Fibroblast of gingiva (primary cell): ENCODE data around the gene PHKB.
"Not testable (repeated sequence)": the region's sequence is repeated elsewhere in the genome, so short reads cannot be mapped to it uniquely, and the experiment has no call there.

Experiments
- DNase-seq: peaks from one replicate; pipeline ENCODE4 v3.0.0-alpha.2; 2011; ENCODE audit warnings: low read depth

PHKB gene

DNA sequence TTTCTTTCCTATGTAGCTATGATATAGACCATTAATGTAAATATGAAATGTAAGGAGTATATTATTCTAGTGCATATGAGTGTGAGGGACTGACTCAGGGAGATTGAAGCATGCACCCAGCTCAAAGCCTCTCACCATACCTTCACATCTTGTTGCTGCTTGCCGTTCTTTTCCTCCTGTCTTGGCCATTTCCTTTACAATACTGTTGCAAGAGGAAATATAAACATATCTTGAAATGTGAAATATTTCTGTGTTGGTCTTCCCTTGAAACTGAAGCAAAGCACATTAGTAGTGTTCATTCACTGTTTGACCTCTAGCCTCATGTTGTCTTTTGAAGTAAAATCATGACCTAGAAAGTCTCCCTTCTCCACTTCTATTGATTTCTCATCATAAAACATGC lies 46.6 kb downstream of the PHKB start:
- no peak for DNase-seq

DNA sequence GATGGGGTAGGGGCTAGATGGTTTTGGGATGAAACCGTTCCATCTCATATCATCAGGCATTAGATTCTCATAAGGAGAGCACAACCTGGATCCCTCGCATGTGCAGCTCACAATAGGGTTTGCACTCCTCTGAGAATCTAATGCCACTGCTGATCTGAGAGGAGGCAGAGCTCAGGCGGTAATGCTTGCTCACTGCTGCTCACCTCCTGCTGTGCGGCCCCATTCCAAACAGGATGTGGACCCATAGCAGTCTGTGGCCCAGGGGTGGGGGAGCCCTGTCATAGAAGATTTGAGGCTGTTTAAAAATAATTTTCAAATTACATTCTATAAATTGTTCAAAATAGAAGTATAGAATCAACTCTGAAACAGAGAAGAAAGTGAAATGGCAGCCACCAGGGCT lies 50.8 kb downstream of the PHKB start:
- no peak for DNase-seq

DNA sequence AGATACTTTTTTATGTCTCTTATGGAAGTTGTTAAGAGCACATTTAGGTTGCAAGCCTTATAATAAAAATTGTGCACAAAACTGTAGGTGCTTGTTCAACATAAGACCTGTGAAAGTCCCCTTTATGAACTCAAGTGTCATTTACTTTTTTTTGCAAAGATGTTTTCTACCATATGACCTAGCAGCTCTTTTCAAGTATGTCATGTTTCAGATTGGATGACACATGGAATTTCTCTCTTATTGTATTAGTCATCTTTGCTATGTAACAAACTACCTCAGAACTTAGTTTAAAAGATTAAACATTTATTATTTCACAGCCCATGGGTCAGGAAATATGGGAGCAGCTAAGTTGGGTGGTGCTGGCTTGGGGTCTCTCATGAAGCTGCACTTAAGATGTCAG lies 57.9 kb downstream of the PHKB start:
- no peak for DNase-seq

DNA sequence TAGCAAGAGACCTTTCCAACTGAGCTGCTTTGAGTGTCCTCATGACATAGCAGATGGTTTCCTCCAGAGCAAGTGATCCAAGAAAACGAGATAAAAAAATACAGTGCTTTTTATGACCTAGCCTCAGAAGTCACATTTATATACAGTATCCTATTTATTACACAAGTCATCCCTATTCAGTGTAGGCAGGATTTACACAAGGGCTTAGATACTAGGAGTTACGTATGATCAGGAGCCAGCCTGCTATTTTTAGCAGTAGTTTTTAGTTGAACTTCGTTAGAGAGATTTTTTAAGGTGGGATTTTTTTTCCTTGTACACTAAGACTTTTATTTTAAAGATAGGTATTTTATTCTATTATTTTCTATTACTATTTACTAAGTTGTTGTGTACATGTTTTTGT lies 58.4 kb downstream of the PHKB start:
- no peak for DNase-seq

DNA sequence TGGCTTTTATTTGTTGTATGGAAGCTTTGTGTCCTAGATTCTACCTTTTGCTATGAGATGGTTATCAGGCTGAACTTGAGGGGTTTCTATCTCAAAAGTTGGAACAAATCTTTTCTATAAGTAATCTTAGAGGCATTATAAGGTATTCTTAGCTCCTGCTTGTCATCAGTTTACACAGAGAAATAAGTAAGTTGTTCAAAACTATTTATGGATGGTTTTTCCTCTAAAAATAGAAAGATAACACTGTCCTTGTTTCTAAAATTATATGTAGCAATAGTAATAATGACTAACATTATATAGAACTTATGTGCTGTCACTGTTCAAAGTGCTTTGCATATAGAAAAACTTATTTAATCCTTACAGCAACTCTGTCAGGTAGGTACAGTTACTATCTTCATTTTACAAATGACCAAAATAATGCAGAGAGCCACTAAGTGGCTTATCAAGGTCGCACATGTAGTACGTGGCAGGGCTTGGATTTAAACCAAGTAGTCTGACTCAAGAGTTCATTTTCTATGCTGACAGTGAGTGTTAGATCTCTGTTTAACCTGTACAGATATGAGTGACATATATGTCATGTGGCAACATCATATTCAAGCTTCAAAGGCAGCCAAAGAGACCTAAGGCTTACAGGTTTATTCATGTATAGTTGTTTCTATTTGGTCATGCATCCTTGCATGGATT lies 59.0 kb downstream of the PHKB start:
- DNase-seq: no peak

DNA sequence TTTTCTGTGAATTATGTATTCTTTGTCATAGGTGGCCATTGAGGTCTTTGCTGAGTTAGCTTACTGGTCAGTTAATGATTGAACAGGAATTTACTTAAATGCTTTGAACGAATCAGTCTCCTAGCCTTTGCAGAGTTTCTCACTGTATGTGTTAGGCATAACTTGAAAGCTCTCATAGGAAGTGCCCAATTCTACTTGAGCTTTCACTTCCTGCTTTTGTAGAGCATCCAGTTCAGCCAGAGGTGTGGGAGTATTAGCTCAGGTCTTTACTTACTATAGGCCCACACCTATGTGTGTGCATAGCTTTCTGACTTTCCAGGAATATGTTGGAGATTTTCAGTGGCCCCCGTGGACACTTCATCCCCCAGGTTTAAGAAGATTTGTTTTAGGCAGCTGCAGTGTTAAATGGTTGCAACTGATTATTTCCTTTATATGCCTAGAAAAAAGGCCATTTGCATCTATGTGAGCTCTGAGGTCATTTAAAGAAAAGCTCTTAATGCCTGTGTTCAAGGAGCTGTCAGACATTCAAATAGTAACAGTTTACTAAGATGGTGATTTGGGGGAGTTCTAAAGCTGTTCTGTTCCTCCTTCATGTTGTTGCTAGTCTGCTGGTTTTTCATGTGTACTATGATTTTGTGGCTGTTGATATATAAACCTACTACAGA lies 62.3 kb downstream of the PHKB start:
- no peak for DNase-seq

DNA sequence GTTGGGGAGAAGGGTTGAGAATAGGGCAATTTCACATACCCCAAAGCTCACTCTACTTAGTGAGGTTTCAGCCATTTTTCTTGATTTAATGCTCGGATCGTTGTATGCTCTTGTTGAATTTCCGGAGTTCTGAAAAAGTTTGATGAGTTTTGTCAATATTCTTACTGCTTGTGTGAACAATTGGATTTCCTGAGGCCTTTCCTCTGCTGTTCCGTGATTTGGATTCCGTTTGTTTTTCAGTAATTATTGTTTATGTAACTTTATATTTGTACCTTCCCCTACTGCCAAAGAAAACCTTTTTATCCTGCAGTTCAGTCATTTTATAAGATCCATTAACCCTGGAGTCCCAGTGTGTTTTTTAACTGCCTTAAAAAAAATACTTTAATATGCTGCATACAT lies 62.9 kb downstream of the PHKB start:
- no peak for DNase-seq

DNA sequence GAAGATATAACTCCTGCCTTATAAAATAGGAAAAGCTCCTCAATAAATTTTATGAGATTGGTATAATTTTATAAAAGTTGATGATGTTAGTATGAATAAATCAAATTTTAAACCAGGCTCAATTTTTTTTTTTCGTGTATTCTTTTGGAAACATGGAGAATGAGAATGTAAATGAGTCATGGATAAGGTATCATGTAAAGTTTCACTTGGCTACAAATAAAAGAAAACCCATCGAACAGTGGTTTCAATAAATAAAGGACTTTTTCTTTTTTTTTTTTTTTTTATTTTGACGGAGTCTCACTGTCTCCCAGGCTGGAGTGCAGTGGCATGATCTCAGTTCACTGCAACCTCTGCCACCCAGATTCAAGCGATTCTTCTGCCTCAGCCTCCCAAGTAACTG lies 67.3 kb downstream of the PHKB start:
- no peak for DNase-seq

DNA sequence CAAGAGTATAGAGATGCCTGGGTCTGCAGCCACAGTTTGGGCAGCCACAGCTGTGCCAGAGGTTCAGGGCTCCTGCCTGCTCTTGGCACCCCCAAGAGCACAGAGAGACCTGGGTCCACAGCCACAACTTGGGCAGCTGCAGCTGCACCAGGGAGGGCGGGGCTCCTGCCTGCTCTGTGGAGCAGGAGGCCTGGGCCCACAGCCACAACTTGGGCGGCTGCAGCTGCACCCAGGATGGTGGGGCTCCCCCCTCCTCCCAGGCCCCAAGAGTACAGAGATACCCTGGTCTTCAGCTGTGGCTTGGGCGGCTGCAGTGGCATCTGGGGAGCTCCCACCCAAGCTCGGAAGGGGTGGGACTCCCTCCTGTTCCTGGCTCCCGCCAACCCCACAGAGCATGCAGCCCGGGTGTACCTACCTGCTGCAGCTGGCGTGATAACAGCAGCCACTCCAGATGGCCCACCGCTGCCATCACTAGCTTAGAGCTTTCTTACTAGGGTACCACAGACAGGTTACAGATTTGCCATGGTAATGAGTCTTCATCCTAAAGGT lies 72.7 kb downstream of the PHKB start:
- no peak for DNase-seq

DNA sequence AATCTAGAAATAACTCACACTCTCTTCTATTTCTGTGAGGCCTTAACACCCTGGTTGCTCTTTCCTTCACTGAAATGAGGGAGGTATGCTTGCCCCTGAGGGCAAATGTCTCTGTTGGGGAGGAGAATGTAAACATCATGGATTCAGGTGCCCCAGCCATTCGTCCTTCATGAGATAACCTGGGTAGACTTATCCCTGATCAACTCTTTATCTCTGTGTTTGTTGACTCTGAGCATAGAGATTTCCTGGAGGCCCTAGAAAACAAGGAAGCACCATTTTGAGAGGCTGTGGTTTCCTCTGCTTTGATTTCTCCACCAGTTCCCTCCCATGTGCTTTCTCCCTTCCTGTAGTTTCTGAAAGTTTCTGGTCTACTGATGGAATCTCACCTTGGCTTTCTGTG lies 77.3 kb downstream of the PHKB start:
- DNase-seq: no peak

DNA sequence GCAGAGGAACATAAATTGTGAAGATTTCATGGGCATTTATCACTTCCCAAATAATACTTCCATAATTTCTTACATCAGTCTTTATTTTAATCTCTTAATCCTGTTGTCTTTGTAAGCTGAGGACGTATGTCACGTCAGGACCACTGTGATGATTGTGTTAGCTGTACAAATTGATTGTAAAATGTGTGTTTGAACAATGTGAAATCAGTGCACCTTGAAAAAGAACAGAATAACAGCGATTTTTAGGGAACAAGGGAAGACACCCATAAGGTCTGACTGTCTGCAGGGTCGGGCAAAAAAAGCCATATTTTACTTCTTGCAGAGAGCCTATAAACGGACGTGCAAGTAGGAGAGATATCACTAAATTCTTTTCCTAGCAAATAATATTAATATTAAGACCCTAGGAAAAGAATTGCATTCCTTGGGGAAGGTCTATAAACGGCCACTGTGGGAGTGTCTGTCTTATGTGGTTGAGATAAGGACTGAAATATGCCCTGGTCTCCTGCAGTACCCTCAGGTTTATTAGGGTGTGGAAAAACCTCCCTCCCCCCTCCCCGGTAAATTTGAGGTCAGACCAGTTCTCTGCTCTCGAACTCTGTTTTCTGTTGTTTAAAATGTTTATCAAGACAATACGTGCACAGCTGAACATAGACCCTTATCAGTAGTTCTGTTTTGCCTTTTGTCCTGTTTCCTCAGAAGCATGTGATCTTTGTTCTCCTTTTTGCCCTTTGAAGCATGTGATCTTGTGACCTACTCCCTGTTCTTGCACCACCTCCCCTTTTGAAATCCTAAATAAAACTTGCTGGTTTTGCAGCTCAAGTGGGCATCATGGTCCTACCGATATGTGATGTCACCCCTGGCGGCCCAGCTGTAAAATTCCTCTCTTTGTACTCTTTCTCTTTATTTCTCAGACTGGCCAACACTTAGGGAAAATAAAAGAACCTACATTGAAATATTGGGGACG lies 78.9 kb downstream of the PHKB start:
- not testable (repeated sequence) for DNase-seq

DNA sequence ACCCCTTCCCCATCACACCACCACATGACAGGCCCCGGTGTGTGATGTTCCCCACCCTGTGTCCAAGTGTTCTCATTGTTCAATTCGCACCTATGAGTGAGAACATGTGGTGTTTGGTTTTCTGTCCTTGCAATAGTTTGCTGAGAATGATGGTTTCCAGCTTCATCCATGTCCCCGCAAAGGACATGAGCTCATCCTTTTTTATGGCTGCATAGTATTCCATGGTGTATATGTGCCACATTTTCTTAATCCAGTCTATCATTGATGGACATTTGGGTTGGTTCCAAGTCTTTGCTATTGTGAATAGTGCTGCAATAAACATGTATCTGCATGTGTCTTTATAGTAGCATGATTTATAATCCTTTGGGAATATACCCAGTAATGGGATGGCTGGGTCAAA lies 80.0 kb downstream of the PHKB start:
- not testable (repeated sequence) for DNase-seq

DNA sequence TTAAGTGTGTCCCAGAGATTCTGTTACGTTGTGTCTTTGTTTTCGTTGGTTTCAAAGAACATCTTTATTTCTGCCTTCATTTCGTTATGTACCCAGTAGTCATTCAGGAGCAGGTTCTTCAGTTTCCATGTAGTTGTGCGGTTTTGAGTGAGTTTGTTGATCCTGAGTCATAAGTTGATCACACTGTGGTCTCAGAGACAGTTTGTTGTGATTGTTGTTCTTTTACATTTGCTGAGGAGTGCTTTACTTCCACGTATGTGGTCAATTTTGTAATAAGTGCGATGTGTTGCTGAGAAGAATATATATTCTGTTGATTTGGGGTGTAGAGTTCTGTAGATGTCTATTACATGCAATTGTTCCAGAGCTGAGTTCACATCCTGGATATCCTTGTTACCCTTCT lies 83.1 kb downstream of the PHKB start:
- not testable (repeated sequence) for DNase-seq

DNA sequence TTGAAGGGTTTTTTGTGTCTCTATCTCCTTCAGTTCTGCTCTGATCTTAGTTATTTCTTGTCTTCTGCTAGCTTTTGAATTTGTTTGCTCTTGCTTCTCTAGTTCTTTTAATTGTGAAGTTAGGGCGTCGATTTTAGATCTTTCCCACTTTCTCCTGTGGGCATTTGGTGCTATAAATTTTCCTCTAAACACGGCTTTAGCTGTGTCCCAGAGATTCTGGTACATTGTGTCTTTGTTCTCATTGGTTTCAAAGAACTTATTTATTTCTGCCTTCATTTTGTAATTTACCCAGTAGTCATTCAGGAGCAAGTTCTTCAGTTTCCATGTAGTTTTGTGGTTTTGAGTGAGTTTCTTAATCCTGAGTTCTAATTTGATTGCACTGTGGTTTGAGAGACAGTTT lies 90.1 kb downstream of the PHKB start:
- DNase-seq: not testable (repeated sequence)

DNA sequence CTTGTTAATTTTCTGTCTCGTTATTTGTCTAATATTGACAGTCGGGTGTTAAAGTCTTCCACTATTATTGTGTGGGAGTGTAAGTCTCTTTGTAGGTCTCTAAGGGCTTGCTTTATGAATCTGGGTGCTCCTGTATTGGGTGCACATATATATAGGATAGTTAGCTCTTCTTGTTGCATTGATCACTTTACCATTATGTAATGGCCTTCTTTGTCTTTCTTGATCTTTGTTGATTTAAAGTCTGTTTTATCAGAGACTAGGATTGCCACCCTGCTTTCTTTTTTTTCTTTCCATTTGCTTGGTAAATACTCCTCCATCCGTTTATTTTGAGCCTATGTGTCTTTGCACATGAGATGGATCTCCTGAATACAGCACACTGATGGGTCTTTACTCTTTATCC lies 90.6 kb downstream of the PHKB start:
- DNase-seq: not testable (repeated sequence)

DNA sequence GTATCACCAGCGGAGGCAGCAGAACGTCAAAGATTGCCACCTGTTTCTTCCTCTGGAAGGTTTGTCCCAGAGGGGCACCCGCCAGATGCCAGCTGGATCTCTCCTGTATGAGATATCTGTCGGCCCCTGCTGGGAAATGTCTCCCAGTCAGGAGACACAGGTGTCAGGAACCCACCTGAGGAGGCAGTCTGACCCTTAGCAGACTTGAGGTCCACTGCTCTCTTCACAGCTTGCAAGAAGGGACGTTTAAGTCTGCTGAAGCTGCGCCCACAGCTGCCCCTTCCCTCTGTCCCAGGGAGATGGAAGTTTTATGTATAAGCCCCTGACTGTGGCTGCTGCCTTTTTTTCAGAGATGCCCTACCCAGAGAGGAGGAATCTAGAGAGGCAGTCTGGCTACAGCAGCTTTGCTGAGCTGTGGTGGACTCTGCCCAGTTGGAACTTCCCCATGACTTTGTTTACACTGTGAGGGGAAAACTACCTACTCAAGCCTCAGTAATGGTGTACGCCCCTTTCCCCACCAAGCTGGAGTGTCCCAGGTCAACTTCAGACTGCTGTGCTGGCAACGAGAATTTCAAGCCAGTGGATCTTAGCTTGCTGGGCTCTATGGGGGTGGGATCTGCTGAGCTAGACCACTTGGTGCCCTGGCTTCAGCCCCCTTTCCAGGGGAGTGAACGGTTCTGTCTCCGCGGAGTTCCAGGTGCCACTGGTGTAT lies 92.9 kb downstream of the PHKB start:
- DNase-seq: no peak

DNA sequence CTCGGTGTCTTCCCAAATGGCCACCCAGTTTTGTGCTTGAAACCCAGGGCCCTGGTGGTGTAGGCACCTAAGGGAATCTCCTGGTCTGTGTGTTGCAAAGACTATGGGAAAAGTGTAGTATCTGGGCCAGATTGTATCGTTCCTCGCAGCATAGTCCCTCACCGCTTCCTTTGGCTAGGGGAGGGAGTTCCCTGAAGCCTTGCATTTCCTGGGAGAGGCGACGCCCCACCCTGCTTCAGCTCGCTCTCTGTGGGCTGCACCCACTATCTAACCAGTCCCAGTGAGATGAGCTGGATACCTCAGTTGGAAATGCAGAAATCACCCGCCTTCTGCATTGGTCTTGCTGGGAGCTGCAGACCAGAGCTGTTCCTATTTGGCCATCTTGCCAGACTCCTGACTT lies 93.5 kb downstream of the PHKB start:
- not testable (repeated sequence) for DNase-seq

DNA sequence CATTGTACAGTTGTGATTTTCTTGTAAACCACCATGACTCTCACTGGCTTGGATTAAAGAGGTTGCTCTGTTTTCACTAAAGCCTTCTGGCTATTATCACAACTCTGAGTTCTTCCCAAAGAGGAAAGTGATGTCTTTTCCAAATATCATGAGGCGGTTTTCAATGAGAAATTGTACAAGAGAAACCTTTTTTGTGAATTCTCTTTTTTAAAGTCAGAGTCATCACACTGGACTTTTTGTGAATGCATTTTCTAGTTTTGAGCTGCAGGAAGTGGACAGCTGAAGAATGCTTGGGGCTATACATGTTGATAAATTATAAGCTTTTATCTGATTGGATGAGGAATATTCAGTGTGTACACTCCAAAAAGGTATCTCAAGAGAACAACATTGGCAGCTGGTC lies 100.2 kb downstream of the PHKB start:
- no peak for DNase-seq

DNA sequence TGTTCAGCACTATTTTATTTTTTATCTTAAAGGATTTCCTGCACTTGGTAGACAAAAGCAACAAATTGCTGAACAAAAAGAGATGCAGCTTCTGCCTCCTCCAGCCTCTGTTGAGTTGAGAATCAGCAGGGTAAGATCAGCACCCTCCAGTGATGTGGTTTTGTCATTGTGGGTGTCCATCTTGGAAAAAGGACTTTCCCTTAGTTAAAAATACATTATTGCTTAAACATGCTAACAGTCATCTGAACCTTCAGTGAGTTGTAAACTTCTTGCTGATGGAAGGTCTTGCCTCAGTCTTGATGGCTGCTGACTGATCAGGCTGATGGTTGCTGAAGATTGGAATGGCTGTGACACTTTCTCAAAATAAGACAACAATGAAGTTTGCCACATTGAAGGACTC lies 101.2 kb downstream of the PHKB start:
- DNase-seq: no peak

DNA sequence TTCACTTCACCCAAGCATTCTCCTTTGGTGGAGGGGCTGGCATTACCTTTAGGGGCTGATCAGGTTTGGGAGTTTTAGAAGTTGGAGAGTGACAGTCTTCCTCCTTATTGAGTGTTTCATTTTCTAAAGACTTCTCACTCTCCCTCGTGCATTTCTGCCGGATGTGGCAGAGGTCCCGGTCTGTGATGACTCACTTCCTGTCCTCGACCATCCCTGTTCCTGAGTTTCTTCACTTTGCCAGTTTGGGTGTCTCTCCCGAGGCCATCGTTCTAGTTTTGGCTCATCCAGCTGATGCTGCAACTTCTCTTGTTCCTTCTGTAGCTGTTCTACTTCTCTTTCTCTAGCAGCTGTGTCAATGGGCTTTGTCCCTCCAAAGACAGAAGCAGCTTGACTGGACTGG lies 104.3 kb downstream of the PHKB start:
- peak; percentile 74 for DNase-seq

DNA sequence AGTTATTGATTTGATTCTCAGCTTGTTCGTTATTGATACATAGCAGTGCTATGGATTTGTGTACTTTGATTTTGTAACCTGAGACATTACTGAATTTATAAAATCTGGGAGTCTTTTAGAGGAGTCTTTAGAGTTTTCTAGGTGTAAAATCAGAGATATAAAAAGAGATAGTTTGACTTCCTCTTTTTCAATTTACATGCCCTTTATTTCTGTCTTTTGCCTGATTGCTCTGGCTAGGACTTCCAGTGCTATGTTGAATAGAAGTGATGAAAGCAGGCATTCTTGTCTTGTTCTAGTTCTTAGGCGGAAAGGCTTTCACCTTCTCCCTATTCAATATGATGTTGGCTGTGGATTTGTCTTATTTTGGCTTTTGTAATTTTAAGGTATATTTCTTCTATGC lies 106.2 kb downstream of the PHKB start:
- no peak for DNase-seq

DNA sequence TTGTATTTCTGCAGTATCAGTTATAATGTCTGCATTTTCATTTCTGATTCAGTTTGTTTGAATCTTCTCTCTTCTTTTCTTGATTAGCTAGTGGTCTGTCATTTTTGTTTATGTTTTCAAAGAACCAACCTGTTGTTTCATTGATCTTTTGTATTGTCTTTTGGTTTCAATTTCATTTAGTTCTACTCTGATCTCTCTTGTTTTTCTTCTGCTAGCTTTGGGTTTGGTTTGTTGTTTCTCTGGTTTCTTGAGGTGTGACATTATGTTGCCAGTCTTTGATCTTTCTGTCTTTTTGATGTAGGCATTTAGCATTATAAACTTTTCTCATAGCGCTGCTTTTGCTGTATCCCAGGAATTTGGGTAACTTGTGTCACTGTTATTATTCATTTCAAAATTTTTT lies 107.2 kb downstream of the PHKB start:
- no peak for DNase-seq
